ENCODE measurements around the gene PKD2. TPM values are rescaled to one million over a fixed set of nuclear protein-coding genes. Genes with fewer than 3 reads are reported as not detected.
"Not testable (repeated sequence)": the region's sequence is repeated elsewhere in the genome, so short reads cannot be mapped to it uniquely, and the experiment has no call there.

PKD2 gene
- total RNA-seq, 2 donors from 2014 or later = 254 to 259 TPM

GRCh38 chr4:88119943-88120342, 112.5 kb downstream of the PKD2 start:
- Histone ChIP-seq H3K9me3 (peaks cover 13% of the 10 kb centered on the region), H3K27me3 (replicated peaks; ENCODE audit: insufficient read depth) (no peaks in the 10 kb centered on the region), H3K36me3 (no peaks in the 10 kb centered on the region), H3K4me3 (no peak overlapping the region), H3K4me1 (ENCODE audit: control insufficient read depth in 1 of 2, low read depth in 2 of 2) (no peaks in the 10 kb centered on the region), H3K27ac (no peak overlapping the region)
- DNase-seq (ENCODE audit: low spot score) (no peak), ATAC-seq (ENCODE audit: insufficient number of reproducible peaks, low FRiP score, low read depth) (no peak)
- no peak for TF ChIP-seq CTCF (IDR thresholded peaks at IDR 0.05)

GRCh38 chr4:88122260-88122659, 114.8 kb downstream of the PKD2 start:
- H3K4me1 ChIP-seq (ENCODE audit: control insufficient read depth in 1 of 2, low read depth in 2 of 2); DNase-seq (ENCODE audit: low spot score); H3K36me3 ChIP-seq; H3K27me3 ChIP-seq (replicated peaks; ENCODE audit: insufficient read depth); H3K27ac ChIP-seq; ATAC-seq (ENCODE audit: insufficient number of reproducible peaks, low FRiP score, low read depth); H3K4me3 ChIP-seq: not testable (repeated sequence)
- H3K9me3 ChIP-seq = peaks cover 13% of the 10 kb centered on the region

Other genes starting within 250 kb of the PKD2 start
- gene IBSP, start 208.1 kb upstream of the PKD2 start, total RNA-seq = not detected
- not detected for gene MEPE, start 174.7 kb upstream of the PKD2 start, total RNA-seq
- gene SPP1, start 31.9 kb upstream of the PKD2 start, total RNA-seq = 10 to 100 TPM; 22.1 to 29.2 TPM
- gene ABCG2, start 151.0 kb downstream of the PKD2 start, total RNA-seq = 1 to 10 TPM; 2.4 to 7.3 TPM